ENCODE results near the gene C9orf152. TPM values are rescaled to one million over a fixed set of nuclear protein-coding genes. Genes with fewer than 3 reads are reported as not detected.
"Not testable (repeated sequence)": the region's sequence is repeated elsewhere in the genome, so short reads cannot be mapped to it uniquely, and the experiment has no call there.

The C9orf152 gene
- not detected for total RNA-seq
- long read RNA-seq = 0 reads

DNA sequence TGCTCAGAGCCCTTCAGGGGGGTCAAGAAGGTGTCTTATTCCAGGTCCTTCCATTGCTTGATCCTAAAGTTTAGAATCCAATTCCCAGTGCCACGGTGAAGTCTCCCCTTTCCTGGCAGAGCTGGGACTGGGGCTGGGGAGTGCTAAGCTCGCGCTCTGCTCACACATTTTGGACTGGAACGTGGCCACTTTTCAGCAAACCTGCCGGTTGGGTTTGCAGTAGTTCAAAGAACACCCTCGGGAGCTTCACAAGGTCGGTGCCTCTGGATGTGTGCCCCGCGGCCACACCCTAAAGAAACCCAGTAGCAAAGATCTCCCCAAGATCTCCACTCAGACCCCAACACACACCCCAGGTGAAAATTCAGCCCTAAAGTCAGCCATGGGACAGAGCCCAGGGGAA is at the start of gene C9orf152:
Gene C9orf152, minus strand, starts transcription at position 129 of the 400 bp plus-strand sequence. CDS start 580 bp downstream, outside the sequence.
- DNase-seq (ENCODE audit: missing footprints) (no peak), ATAC-seq (no peak)
- intact Hi-C loops (cut with DNase I) = no loop called here

DNA sequence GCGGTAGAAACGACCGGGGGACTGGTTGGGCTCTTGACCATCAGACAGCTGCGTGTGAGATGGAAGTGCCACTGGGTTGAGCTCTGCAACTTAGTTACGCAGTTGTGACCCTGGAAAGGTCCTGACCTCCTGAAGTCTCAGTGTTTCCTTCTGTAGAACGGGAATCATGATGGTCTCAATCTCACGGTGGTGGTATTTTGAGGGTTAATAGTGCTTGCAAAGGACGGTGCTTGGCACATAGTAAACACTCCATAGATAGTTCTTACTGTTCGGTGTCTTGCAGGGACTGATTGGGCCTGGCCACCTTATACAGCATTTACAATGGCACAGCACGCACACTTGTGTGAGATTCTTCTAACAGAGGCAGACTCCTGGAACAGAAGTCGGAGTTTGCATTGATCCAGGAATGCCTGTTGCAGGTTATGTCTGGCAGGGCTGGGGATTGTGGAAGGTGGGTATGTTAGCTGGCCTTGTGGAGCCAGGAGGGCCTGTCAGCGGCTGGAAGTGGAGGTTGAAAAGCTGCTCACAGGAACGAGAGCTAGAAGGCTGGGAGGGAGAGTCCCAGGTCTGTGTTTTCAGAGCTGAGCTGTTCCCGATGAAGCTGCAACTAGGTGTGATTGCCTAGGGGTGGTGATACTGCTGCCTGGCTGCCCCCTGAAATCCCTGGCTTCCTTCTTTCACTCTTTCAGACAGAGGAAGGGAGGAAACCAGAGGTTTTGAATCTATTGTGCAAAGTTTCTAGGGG is 49.3 kb upstream of the C9orf152 start:
- intact Hi-C loops (cut with DNase I) = no loop called here
- peak; percentile 65 for DNase-seq (ENCODE audit: missing footprints)
- peak; percentile 47 for ATAC-seq

DNA sequence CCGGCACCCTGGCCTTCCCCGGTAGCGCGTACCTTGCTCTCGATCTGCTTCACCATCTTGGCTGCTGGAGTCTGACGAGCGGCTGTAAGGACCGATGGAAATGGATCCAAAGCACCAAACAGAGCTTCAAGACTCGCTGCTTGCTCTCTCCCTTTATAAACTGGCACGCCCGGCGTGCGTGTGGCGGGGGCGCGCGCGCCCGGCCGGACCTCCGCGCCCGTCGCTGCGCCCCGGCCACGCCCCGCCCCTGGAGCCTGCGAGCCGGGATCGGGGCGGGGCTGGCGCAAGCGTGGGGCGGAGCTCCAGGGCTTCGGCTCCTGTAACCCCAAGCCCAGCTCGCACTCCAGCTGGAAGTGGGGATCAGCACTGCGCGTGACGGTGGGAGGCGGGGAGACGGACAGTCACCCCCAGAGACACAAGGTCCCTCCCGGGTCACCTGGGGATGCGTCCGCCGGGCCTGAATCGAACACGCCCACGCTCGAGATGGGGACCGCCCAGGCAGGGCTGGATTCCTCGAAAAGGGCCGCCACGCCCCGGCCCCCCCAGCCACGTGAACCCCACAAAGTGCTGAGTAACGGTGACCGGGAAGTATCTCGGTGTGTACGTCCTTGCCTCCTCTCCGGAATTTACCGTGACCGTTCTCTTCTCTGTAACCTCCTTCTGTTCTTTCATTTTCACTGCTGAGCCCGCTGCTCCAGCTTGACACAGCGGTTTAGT is 48.6 kb upstream of the C9orf152 start, which contains the start of gene TXN:
Gene TXN, minus strand, starts transcription at position 128 of the 717 bp plus-strand sequence. Its CDS starts 72 bp downstream, at position 56.
- DNase-seq (ENCODE audit: missing footprints) = peak; percentile 96
- intact Hi-C loops (cut with DNase I) = no loop called here
- ATAC-seq = peak; percentile 96

DNA sequence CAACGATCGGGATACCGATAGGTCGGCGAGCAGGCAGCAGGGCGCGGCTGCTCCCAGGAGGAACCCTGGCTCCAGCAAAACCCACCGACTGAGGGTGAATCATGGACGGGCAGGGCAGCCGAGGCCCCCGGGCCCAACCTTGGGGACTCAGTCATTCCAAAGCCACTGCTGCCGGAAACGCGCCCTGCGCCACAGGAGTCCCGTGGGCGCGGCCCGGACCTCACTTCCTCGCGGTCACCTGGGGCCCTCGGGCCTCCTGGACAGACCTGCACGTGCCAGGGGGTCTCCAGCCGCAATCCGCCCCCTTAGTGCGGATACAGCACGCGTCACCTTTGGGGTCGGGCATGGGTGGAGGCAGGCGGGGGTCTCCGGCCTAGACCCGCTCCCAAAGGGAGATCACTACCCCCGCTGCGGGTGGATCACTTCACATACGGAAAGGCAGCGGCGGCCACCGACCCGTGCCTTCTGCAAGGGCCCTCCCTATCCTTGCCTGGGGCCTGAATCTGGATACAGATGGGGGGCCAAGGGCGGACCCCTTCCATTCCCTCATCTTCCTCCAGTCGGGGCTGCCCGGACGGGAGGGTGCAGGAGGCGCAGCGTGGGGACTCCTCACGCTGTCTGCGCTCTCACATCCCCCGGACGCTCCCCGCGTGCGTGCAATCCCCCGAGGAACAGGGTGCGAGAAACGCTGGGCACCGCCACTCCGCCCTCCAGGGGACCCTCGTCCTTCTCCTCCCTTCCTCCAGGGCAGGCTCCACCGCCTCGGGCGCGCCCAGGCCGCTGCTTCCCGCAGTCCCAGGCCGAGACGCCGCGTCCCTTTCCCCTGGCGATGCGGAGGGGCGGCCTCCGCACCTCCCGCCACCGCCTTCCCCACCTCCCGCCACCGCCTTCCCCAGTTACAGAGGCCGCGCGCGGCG is 47.8 kb upstream of the C9orf152 start:
- DNase-seq (ENCODE audit: missing footprints) = peak; percentile 89
- ATAC-seq = peak; percentile 27
- intact Hi-C loops (cut with DNase I) = no loop called here

DNA sequence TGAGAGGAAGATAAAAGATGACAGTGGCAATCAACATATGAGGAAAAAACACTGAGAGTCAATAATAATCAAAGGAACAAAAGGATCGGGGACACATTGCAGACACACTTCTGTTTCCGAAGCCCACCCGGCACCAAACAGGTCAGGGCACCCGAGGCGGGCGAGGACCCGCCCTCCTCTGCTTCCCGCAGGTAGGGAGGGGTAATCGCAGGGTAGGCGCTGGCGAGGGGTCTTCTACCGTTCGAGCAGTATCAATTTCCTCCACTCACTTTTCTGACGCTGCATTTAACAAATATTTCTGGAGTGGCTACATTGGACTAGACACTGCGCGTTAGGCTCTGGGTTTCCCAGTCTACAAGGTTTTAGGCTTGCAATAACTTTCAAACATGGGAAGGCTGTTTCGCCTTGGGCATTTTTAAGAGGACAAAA is 47.1 kb upstream of the C9orf152 start:
- ATAC-seq (no peak), DNase-seq (ENCODE audit: missing footprints) (no peak)
- intact Hi-C loops (cut with DNase I) = no loop called here

DNA sequence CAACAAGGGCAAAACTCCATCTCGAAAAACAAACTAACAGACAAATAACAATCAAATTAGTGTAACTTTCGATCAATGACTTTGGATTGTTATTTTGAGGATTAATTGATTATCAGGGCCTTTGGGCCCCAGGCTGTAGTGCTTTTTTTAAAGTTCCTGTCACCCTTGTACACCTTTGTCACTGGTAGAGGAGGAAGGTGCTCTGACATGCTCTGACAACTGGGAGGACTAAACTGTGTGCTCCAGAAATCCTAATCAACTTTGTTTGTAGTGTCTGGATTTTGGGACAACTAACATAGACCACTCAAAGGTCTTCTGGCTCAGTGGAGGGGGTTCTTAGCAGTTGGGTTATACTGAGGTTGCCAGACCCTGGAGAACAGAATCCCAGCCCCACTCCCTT is 46.5 kb upstream of the C9orf152 start:
- ATAC-seq = no peak
- intact Hi-C loops (cut with DNase I) = no loop called here

GRCh38 chr9:110252509-110253139 is 44.7 kb upstream of the C9orf152 start:
- no peak for DNase-seq (ENCODE audit: missing footprints)
- intact Hi-C loops (cut with DNase I) = no loop called here
- ATAC-seq = no peak

More for the DNA sequence above, 46.5 kb upstream of the C9orf152 start:
- DNase-seq (ENCODE audit: missing footprints) = no peak

- ATAC-seq; DNase-seq (ENCODE audit: missing footprints); intact Hi-C loops (cut with DNase I): not testable (repeated sequence)
Observed at GRCh38 chr9:110251770-110252169, 43.8 kb upstream of the C9orf152 start.

GRCh38 chr9:110251212-110251611 is 43.3 kb upstream of the C9orf152 start:
- no peak for ATAC-seq
- DNase-seq (ENCODE audit: missing footprints) = no peak
- intact Hi-C loops (cut with DNase I) = no loop called here

DNA sequence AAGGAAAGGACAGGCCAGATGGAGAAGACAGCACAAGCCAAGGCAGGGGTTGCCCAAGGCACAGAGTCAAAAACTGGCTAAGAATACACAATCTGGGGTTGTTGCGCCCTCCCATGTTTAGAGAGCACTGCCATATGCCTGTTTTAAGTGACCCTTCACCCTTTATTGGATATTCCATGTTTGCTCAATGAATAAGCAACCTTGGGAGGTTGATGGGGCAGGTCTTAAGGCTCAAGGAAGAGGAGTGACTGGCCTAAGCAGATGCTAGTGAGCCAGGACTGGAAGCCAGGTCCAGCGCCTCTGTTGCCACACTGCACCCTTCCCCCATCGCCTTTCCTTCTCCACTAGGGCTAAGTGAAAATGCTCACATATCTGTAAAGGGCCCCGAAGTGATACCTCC is 41.6 kb upstream of the C9orf152 start:
- ATAC-seq (no peak), DNase-seq (ENCODE audit: missing footprints) (no peak)
- intact Hi-C loops (cut with DNase I) = no loop called here

DNA sequence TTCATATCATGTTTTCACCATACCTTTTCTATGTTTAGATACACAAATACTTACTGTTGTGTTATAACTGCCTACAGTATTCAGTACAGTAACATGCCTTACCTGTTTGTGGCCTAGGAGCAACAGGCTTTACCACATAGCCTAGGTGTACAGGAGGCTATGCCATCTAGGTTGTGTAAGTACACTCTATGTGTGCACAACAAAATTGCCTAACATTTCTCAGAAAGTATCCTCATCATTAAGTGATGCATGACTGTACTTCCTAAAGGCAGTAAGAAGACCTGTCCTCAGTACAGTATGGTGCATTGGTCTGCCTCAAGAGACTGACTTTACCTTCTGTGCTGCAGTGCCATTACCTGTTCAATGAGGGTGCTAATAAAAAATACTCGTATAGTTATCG is 40.4 kb upstream of the C9orf152 start:
- no peak for DNase-seq (ENCODE audit: missing footprints)
- no peak for ATAC-seq
- intact Hi-C loops (cut with DNase I) = no loop called here

- intact Hi-C loops (cut with DNase I) = no loop called here
- ATAC-seq (no peak), DNase-seq (ENCODE audit: missing footprints) (no peak)
Observed at GRCh38 chr9:110246214-110246613, 38.3 kb upstream of the C9orf152 start.

- DNase-seq (ENCODE audit: missing footprints) = no peak
- no peak for ATAC-seq
- intact Hi-C loops (cut with DNase I) = no loop called here
Observed at GRCh38 chr9:110244616-110245015, 36.7 kb upstream of the C9orf152 start.

DNA sequence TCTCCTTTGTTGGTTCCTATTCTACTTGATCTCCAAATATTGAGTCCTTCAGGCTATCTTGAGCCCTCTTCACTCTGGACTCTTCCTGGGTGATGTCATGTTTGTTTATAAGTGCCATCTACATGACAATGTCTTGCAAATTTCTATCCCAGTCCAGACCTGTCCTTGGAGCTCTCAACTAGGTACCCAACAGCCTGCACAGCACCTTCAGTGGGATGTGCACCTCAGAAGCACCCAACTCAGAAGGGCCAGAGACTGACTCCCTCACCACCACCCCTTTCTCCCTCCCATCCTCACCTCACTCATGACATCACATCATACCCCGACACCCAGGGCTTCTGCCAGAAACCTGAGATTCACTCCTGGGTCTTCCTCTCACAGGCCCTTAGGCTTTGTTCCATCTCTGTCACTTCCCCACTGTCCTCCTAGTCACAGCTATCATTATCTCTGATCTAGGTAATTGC is 33.9 kb upstream of the C9orf152 start:
- DNase-seq (ENCODE audit: missing footprints) (no peak), ATAC-seq (no peak)
- intact Hi-C loops (cut with DNase I) = no loop called here

DNA sequence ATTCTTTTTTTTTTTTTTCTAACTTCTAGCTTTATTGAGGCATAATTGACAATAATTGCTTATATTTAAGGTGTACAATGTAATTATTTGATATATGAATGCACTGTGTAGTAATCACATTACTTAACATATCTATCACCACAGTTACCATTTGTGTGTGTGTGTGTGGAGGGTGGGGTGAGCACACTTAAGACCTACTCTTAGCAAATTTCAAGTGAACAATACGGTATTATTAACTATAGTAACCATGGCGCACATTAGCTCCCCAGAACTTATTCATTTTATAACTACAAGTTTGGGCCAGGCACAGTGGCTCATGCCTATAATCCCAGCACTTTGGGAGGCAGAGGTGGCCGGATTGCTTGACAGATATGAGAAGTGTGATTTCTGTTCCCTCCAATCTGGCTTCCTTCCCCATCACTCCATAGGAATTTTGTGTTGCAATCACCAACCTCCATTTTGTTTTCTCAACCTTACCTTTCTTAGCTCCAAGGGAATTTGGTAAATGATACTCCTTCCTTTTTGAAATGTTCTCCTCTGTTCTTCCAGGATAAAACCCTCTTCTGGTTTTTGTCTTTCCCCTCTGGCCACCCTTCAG is 33.4 kb upstream of the C9orf152 start:
- no peak for DNase-seq (ENCODE audit: missing footprints)
- intact Hi-C loops (cut with DNase I) = no loop called here
- ATAC-seq = no peak

DNA sequence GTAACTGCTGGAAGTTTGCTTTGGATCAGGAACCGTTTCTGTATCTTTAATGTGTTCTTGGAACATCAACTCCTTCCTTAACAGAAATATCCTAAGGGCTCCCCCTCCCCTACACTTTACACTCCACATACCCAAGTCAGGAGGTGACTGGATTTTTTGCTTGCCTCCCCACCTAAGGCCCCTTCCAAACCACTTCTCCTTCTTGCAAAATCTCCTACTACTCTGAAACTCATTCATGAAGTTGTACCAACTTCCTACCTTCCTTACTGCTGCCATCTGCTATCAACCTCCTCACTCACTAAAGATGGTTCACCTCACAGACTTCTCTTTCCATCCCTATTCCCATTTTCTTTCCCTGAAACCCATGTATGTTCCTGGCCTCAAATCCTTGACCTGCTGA is 32.2 kb upstream of the C9orf152 start:
- DNase-seq (ENCODE audit: missing footprints) = no peak
- intact Hi-C loops (cut with DNase I) = no loop called here
- ATAC-seq = no peak

DNA sequence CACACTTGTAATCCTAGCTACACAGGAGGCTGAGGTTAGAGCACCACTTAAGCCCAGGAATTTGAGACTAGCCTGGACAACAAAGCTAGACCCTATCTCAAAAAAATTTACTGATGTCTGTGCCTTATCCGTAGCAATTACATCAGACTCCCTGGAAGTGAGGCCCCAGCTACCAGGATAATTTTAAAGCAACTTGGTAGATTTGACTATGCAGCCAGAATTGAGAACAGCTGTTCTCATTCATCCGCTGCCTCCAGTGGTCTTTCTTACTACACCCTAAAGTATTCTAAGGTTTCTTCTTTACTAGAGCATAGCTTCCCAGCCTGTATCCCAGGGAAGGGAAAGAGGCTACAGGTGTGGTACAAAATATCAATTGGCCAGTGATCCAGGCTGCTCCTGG is 20.4 kb upstream of the C9orf152 start:
- intact Hi-C loops (cut with DNase I) = no loop called here
- ATAC-seq (no peak), DNase-seq (ENCODE audit: missing footprints) (no peak)

DNA sequence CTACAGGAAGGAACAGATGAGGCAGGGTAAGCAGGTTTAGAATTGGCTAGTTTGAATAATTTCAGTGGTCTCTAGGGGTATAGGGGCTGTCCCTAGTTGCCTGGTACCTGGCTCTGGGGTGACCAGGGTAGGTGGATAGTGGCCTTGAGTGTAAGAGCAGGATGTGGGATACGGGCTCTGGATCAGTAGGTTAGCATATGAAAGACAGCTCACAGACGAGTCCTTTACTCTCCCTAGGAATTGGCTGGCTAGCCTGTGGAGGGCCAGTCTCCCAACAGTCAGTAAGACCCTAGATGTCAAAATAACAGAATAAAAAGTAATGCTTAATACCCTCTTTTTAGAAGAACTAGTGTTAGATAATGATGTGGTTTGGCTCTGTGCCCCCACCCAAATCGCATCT is 16.6 kb upstream of the C9orf152 start:
- ATAC-seq (no peak), DNase-seq (ENCODE audit: missing footprints) (no peak)
- intact Hi-C loops (cut with DNase I) = no loop called here

Data from Right ventricle myocardium inferior (tissue), 1 donor.